ENCODE results near the gene NR1H3.
A peak's percentile ranks its signal among the peaks of the same experiment; 100 is the strongest.
"Not testable (repeated sequence)": the region's sequence is repeated elsewhere in the genome, so short reads cannot be mapped to it uniquely, and the experiment has no call there.

Gene NR1H3

GRCh38 chr11:47257517-47258316, at the start of gene NR1H3:
Gene NR1H3, plus strand, starts transcription at chr11:47257996. Its CDS starts 1,221 bp downstream, at chr11:47259217.
- DNase-seq = no peak

- DNase-seq = not testable (repeated sequence)
These were observed 49.7 kb upstream of the NR1H3 start for GRCh38 chr11:47208008-47208552.

DNA sequence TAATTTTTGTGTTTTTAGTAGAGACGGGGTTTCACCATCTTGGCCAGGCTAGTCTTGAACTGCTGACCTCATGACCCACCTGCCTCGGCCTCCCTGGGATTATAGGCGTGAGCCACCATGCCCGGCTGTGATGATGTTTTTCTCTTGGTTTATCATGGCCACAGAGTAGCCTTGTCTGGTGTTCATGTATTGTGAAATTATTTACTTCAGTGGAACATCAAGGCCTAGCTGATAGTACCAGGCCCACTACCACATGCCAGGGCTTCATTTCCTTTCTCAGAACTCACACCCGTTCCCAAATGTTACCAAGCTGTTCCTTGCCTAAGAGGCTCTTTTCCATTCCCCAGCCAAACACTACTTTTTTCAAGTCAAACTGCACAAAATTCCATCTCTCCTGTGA, 49.2 kb upstream of the NR1H3 start:
- DNase-seq = no peak

DNA sequence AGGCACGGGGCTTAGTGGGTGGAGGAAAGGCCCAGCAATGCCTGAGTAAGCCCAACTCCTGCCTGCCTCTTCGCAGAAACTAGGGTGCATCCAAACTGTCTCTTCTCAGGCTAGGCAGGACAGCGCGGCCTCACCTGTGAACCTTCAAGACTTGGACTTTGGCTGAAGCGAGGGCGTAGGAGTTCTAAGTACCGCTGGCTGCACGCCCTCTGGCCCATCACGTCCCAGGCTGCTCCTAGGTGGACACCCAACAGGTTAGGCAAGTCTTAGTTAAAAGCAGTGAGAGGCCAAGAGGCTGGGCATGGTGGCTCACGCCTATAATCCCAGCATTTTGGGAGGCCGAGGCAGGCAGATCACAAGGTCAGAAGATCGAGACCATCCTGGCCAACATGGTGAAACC, 44.9 kb upstream of the NR1H3 start:
- no peak for DNase-seq

DNA sequence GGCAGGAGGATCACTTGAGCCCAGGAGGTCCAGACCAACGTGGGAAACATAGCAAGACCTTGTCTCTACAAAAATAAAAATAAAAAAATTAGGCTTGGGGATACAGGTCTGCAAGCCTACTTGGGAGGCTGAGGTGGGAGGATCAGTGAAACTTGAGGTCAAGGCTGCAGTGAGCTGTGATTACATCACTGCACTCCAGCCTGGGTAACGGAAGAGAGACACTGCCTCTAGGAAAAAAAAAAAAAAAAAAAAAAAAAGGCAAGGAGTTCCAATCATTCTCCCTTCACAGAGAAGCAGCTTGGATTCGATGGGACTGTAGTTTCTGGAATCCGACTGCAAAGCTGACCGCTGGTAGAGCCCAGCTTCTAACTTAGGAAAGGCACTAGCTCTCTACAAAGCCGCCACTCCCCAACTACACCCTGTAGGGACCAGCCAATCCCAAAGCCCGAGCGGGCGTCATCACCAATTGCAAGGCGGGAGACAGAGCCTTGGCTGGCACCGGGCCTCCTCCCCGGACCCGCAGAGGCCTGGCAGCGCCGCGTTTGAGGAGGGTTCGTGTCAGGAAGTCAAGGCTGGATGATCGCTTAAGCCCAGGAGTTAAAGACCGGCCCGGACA, 43.7 kb upstream of the NR1H3 start:
- peak; percentile 81 for DNase-seq

- DNase-seq = no peak
These were observed 42.4 kb upstream of the NR1H3 start for GRCh38 chr11:47215366-47215910.

DNA sequence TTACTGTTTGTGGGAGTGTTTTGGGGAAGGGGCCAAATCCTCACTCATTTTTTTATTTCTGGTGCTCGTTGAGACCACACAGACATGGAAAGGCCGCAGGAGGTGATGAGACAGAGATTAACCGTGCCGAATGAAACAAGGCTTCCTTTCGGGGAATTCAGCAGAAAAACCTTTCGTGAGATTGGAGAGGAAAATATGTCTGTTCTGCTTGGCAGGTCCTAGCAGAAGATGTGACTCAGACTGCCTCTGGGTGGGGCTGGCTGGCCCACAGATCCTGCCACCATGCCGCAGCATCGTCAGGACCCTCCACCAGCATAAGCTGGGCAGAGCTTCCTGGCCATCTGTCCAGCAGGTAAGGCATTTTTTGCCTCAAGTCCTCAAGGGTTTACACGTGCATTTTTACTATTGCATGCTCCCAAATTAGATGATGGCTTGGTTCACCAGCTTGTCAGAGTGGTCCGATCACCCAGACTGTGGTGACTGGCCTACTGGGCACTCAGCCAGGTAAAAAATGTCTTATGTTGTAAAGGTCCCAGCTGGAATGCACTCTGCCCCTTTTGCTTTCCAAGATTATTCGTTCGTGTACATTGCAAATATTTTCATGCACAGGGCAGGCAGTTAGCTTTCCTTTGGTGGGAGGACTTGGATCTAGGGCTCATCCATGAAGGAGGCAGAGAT, 41.5 kb upstream of the NR1H3 start:
- peak; percentile 71 for DNase-seq

DNA sequence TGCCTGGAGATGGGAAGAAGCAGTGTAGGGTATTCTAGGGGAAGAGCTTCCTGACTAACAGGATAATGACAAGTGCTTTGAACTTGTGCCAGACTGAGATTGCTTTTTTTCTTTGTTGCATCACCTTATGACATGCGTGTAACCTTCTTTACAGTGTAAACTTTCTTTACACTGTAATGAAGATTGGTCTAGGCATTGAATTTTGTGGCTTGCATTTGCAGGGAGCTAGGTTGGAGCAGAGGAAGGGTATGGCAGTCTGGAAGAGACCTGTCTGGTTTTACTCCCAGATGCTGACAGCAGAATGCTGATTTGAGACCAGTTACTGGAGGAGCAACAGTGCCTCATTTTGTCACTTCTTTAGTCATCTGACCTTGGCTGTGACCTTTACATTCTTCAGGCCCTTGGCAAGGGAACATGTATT, 37.4 kb upstream of the NR1H3 start:
- no peak for DNase-seq

GRCh38 chr11:47222696-47223095, 35.1 kb upstream of the NR1H3 start:
- no peak for DNase-seq

DNA sequence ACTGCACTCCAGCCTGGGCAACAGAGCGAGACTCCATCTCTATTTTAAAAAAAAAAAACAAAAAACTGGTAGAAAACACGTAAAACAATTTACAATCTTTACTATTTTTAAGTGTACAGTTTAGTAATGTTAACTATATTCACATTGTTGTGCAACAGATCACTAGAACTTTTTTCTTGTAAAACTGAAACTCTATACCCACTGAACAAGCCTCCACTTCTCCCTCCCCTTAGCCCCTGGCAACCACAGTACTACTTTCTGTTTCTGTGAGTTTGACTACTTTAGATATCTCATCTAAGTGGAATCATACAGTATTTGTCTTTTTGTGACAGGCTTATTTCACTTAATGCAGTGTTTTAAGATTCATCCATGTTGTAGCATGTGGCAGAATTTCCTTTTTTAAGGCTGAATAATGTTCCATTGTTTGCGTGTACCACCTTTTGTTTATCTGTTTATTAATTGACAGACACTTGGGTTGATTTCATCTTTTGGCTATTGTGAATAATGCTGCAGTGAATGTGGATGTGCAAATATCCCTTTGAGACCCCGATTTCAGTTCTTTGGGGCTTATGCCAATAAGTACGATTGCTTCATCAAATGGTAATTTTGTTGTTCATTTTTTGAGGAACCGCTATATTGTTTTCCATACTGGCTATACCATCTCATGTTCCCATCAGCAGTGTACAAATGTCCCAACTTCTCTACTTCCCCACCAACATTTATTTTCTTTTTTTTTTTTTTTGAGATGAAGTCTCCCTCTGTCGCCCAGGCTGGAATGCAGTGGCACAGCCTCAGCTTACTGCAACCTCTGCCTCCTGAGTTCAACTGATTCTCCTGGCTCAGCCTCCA, 32.0 kb upstream of the NR1H3 start:
- peak; percentile 21 for DNase-seq

DNA sequence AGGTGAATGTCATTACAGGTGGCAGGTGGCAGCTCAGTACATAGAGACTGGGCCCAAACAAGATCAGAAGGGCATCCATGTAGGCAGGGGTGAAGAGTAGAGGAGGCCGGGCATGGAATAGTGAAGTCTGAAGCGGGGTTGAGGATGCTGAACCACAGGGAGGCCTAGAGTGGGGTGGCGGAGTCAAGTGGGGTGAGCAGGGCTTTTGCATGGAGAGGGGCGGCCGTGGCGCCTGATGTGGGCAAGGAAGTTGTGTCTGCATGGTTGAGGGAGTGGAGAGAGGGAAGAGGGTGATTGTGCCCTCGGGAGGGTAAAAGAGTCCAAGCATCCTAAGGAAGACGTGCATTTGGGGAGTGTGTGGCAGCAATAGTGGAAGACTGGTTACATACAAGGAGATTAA, 28.6 kb upstream of the NR1H3 start:
- no peak for DNase-seq

DNA sequence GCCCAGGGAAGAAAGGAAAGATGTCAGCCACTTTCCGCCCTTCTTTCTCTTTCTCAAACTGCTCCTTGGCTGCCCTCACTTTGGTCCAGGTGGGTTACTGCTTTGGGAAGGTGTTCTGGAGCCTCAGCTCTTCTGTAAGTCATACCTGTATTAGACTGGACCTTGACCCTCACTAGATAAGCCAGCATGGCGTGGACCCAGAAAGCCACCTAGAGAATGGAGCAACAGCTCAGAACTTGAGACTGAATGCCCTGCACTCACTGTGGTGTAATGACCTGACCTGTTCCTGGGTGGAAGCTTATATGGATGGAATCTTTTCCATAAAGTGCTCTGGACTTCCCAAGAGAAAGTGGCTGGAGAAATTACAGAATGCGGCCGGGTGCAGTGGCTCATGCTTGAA, 24.7 kb upstream of the NR1H3 start:
- no peak for DNase-seq

GRCh38 chr11:47233989-47234668, 23.7 kb upstream of the NR1H3 start:
- no peak for DNase-seq

GRCh38 chr11:47234669-47235100, 23.1 kb upstream of the NR1H3 start:
- peak; percentile 30 for DNase-seq

DNA sequence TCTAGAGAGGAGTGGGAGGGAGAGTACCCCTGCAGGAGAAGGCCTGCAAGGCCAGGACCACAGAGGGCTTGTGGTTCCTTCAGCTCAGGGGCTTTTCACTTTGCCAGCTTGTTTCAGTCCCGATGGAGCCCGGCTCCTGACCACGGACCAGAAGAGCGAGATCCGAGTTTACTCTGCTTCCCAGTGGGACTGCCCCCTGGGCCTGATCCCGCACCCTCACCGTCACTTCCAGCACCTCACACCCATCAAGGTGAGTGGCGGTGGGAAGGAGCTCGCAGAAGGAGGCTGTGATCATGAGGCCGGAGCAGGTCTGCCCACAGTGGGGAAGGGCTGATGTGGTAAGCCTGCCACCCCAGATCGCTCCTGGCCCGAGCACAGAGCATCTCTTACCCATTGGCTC, 22.6 kb upstream of the NR1H3 start:
- DNase-seq = no peak

- no peak for DNase-seq
These were observed 21.3 kb upstream of the NR1H3 start for GRCh38 chr11:47236482-47236881.

GRCh38 chr11:47239852-47240251, 17.9 kb upstream of the NR1H3 start:
- DNase-seq = no peak

DNA sequence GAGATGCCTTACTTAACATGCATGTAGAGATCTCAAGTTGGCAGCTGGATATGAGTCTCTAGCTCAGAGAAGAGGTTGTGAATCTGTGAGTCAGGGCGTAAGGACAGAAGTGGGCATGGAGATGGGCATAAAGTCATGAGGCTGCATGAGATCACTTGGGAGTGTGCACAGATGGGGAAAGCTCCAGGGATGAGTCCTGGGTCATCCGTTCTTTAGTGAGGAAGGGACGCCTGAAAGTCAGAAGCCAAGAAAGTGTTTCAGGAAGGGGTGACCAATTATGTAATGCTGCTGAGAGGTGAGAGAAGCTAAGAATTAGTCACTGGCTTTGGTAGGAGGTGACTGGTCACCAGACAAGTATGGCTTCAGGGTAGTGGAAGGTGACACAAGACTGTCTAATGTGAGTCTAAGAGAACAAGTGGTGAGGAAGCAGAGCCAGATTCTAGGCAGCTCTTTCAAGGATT, 15.9 kb upstream of the NR1H3 start:
- DNase-seq = no peak

- no peak for DNase-seq
These were observed 15.1 kb upstream of the NR1H3 start for GRCh38 chr11:47242596-47243192.

GRCh38 chr11:47243454-47243853, 14.3 kb upstream of the NR1H3 start:
- no peak for DNase-seq

Measured in stimulated activated CD4-positive, alpha-beta T cell treated with anti-CD3 and anti-CD28 coated beads, Interleukin-4, amount 100 ng/mL, for 1 hour (primary cell).